Measurements from ENCODE around the gene NUP155. TPM values are rescaled to one million over a fixed set of nuclear protein-coding genes. Genes with fewer than 3 reads are reported as not detected.
"Not testable (repeated sequence)": the region's sequence is repeated elsewhere in the genome, so short reads cannot be mapped to it uniquely, and the experiment has no call there.

NUP155 gene
- total RNA-seq, 3 donors from 2014 or later (not counting 1 experiment from before 2014, with no cell fraction given) = 21.1 to 29.0 (median 27.9) TPM

- Histone ChIP-seq H3K4me1 (ENCODE audit: control insufficient read depth, insufficient read depth, low read length) (peaks cover 15% of the 10 kb centered on the region), H3K36me3 (ENCODE audit: control insufficient read depth, insufficient read depth, low read length) (no peaks in the 10 kb centered on the region), H3K27ac (ENCODE audit: low read length) (no peak overlapping the region), H3K4me3 (ENCODE audit: low read length) (no peak overlapping the region), H3K9me3 (ENCODE audit: control insufficient read depth, insufficient read depth, low read length) (no peaks in the 10 kb centered on the region), H3K27me3 (ENCODE audit: control insufficient read depth, insufficient read depth, low read length) (no peaks in the 10 kb centered on the region)
- peaks cover 23 to 27% of the 10 kb centered on the region in 2 donors for H3K4me1 Mint-ChIP-seq
- no peaks in the 10 kb centered on the region for H3K9me3 Mint-ChIP-seq
- intact Hi-C loops (cut with micrococcal nuclease) = loop anchor here (10.0 kb wide), 1 partner anchor 1130 kb away; the partner anchor contains the start of gene NADK2
- H3K27ac Mint-ChIP-seq = no peak overlapping the region
- ATAC-seq (no peak), DNase-seq (no peak)
- WGBS (ENCODE audit: insufficient coverage) = 78% methylated on average over 3 of the region's 3 CpGs
- no peaks in the 10 kb centered on the region for H3K27me3 Mint-ChIP-seq (ENCODE audit: low read depth in 2 of 2)
- no peaks in the 10 kb centered on the region for H3K36me3 Mint-ChIP-seq
- TF ChIP-seq CTCF (IDR thresholded peaks at IDR 0.05) = no peak
- no peak overlapping the region for H3K4me3 Mint-ChIP-seq
Observed at GRCh38 chr5:37375091-37375490, 4.2 kb upstream of the NUP155 start.

- under 1% methylated on average over 7 of the region's 7 CpGs for WGBS (ENCODE audit: insufficient coverage)
- H3K36me3 Mint-ChIP-seq = no peaks in the 10 kb centered on the region
- H3K27me3 Mint-ChIP-seq (ENCODE audit: low read depth in 2 of 2) = no peaks in the 10 kb centered on the region
- Histone ChIP-seq H3K27ac (ENCODE audit: low read length) (peak overlapping the region; percentile 87), H3K4me3 (ENCODE audit: low read length) (peak overlapping the region; percentile 77), H3K27me3 (ENCODE audit: control insufficient read depth, insufficient read depth, low read length) (no peaks in the 10 kb centered on the region), H3K4me1 (ENCODE audit: control insufficient read depth, insufficient read depth, low read length) (peaks cover 19% of the 10 kb centered on the region), H3K9me3 (ENCODE audit: control insufficient read depth, insufficient read depth, low read length) (no peaks in the 10 kb centered on the region), H3K36me3 (ENCODE audit: control insufficient read depth, insufficient read depth, low read length) (no peaks in the 10 kb centered on the region)
- peak overlapping the region; percentile 97 for H3K4me3 Mint-ChIP-seq
- DNase-seq = no peak
- peak in 1 of 3 donors; percentile 53 for ATAC-seq
- TF ChIP-seq CTCF (IDR thresholded peaks at IDR 0.05) = no peak
- peaks cover 40 to 41% of the 10 kb centered on the region in 2 donors for H3K4me1 Mint-ChIP-seq
- H3K27ac Mint-ChIP-seq = peak overlapping the region; percentile 95 to 97
- no peaks in the 10 kb centered on the region for H3K9me3 Mint-ChIP-seq
- intact Hi-C loops (cut with micrococcal nuclease) = loop anchor here (5.0 to 10.0 kb wide), 2 partner anchors 493 to 1126 kb away; partner anchors contain the start of genes NADK2 and NIPBL
Observed at GRCh38 chr5:37370550-37370863, 399 bp downstream of the NUP155 start.

GRCh38 chr5:37355161-37355560 lies 15.7 kb downstream of the NUP155 start:
- ATAC-seq (no peak), DNase-seq (no peak)
- no peaks in the 10 kb centered on the region for H3K27me3 Mint-ChIP-seq (ENCODE audit: low read depth in 2 of 2)
- H3K27ac Mint-ChIP-seq = no peak overlapping the region
- H3K4me1 Mint-ChIP-seq = peaks cover 0 to 5% of the 10 kb centered on the region in 2 donors
- Histone ChIP-seq H3K36me3 (ENCODE audit: control insufficient read depth, insufficient read depth, low read length) (peaks cover 48% of the 10 kb centered on the region), H3K27me3 (ENCODE audit: control insufficient read depth, insufficient read depth, low read length) (no peaks in the 10 kb centered on the region), H3K27ac (ENCODE audit: low read length) (no peak overlapping the region), H3K4me3 (ENCODE audit: low read length) (no peak overlapping the region), H3K4me1 (ENCODE audit: control insufficient read depth, insufficient read depth, low read length) (no peaks in the 10 kb centered on the region), H3K9me3 (ENCODE audit: control insufficient read depth, insufficient read depth, low read length) (no peaks in the 10 kb centered on the region)
- WGBS (ENCODE audit: insufficient coverage) = 95% methylated on average over 5 of the region's 6 CpGs
- no peaks in the 10 kb centered on the region for H3K9me3 Mint-ChIP-seq
- no peak for TF ChIP-seq CTCF (IDR thresholded peaks at IDR 0.05)
- intact Hi-C loops (cut with micrococcal nuclease) = no loop called here
- H3K4me3 Mint-ChIP-seq = no peak overlapping the region
- no peaks in the 10 kb centered on the region for H3K36me3 Mint-ChIP-seq

GRCh38 chr5:37342741-37343140 lies 28.2 kb downstream of the NUP155 start:
- H3K9me3 ChIP-seq (ENCODE audit: control insufficient read depth, insufficient read depth, low read length); H3K9me3 Mint-ChIP-seq; H3K4me3 Mint-ChIP-seq; H3K4me3 ChIP-seq (ENCODE audit: low read length); H3K36me3 Mint-ChIP-seq; H3K4me1 Mint-ChIP-seq; H3K4me1 ChIP-seq (ENCODE audit: control insufficient read depth, insufficient read depth, low read length); H3K27me3 Mint-ChIP-seq (ENCODE audit: low read depth in 2 of 2); intact Hi-C loops (cut with micrococcal nuclease); DNase-seq; H3K27me3 ChIP-seq (ENCODE audit: control insufficient read depth, insufficient read depth, low read length); H3K27ac Mint-ChIP-seq; H3K27ac ChIP-seq (ENCODE audit: low read length); ATAC-seq: not testable (repeated sequence)
- peaks cover 56% of the 10 kb centered on the region for H3K36me3 ChIP-seq (ENCODE audit: control insufficient read depth, insufficient read depth, low read length)
- 98% methylated on average over 18 of the region's 18 CpGs for WGBS (ENCODE audit: insufficient coverage)

GRCh38 chr5:37334754-37335153 lies 36.2 kb downstream of the NUP155 start:
- not testable (repeated sequence) for H3K4me1 Mint-ChIP-seq

More at GRCh38 chr5:37334754-37335153, 36.2 kb downstream of the NUP155 start:
- intact Hi-C loops (cut with micrococcal nuclease); H3K27me3 ChIP-seq (ENCODE audit: control insufficient read depth, insufficient read depth, low read length); H3K4me1 ChIP-seq (ENCODE audit: control insufficient read depth, insufficient read depth, low read length); H3K4me3 Mint-ChIP-seq; H3K36me3 Mint-ChIP-seq; H3K4me3 ChIP-seq (ENCODE audit: low read length); H3K27me3 Mint-ChIP-seq (ENCODE audit: low read depth in 2 of 2); H3K9me3 ChIP-seq (ENCODE audit: control insufficient read depth, insufficient read depth, low read length); H3K27ac ChIP-seq (ENCODE audit: low read length); ATAC-seq; H3K9me3 Mint-ChIP-seq; H3K27ac Mint-ChIP-seq; DNase-seq: not testable (repeated sequence)
- peaks cover 56% of the 10 kb centered on the region for H3K36me3 ChIP-seq (ENCODE audit: control insufficient read depth, insufficient read depth, low read length)
- 97% methylated on average over 11 of the region's 12 CpGs for WGBS (ENCODE audit: insufficient coverage)

Data from natural killer cell (primary cell).